Fibroblast of skin of right quadriceps (primary cell): ENCODE results near the gene WDR1.

ENCODE experiments used
- DNase-seq: peaks from one replicate; pipeline ENCODE4 v3.0.0-alpha.2; 2013

Gene WDR1

GRCh38 chr4:10097906-10098779 lies 18.5 kb downstream of the WDR1 start:
- no peak for DNase-seq

GRCh38 chr4:10096978-10097335 lies 19.6 kb downstream of the WDR1 start:
- no peak for DNase-seq

GRCh38 chr4:10096201-10096977 lies 20.2 kb downstream of the WDR1 start:
- peak; percentile 88 for DNase-seq

GRCh38 chr4:10095296-10095991 lies 21.2 kb downstream of the WDR1 start:
- no peak for DNase-seq

- DNase-seq: no peak
Measured at GRCh38 chr4:10094841-10095240, 21.8 kb downstream of the WDR1 start.

- peak; percentile 67 for DNase-seq
Measured at GRCh38 chr4:10093801-10094552, 22.6 kb downstream of the WDR1 start.

- DNase-seq: no peak
Measured at GRCh38 chr4:10093271-10093621, 23.4 kb downstream of the WDR1 start.

GRCh38 chr4:10092481-10093270 lies 23.9 kb downstream of the WDR1 start:
- no peak for DNase-seq

- DNase-seq: no peak
Measured at GRCh38 chr4:10091531-10092181, 24.9 kb downstream of the WDR1 start.

- DNase-seq: no peak
Measured at GRCh38 chr4:10090467-10091250, 25.9 kb downstream of the WDR1 start.

GRCh38 chr4:10089346-10089745 lies 27.3 kb downstream of the WDR1 start:
- DNase-seq: no peak

- DNase-seq: no peak
Measured at GRCh38 chr4:10088135-10089010, 28.2 kb downstream of the WDR1 start.

GRCh38 chr4:10087152-10087791 lies 29.3 kb downstream of the WDR1 start:
- no peak for DNase-seq

- DNase-seq: no peak
Measured at GRCh38 chr4:10086506-10087120, 30.0 kb downstream of the WDR1 start.

- no peak for DNase-seq
Measured at GRCh38 chr4:10085828-10086505, 30.6 kb downstream of the WDR1 start.

GRCh38 chr4:10085386-10085785 lies 31.2 kb downstream of the WDR1 start:
- no peak for DNase-seq

- no peak for DNase-seq
Measured at GRCh38 chr4:10084651-10085358, 31.8 kb downstream of the WDR1 start.
